Cardiac septum (tissue), 1 donor: ENCODE results near the gene SMIM33. TPM values are rescaled to one million over a fixed set of nuclear protein-coding genes. Genes with fewer than 3 reads are reported as not detected.

Experiments used
- DNase-seq: peaks from one replicate; pipeline ENCODE4 v3.0.0-alpha.2; 2020; ENCODE audit warnings: low spot score
- intact Hi-C: fragments of 100-400 bp; cut with DNase I; formaldehyde crosslinking; loops from one replicate; pipeline ENCODE4 v1.14.0; 2022
- total RNA-seq: library from RNA; stranded (reverse); fragmentation: NEBNext Ultra II Directional; extraction: Animal tissue kit (Norgen Biotek cat#: 25700); gene quantifications from one replicate; pipeline ENCODE4 v1.2.1, GENCODE V29; 2021
- donor health status: DM: no; HTN: no; CAD: no.

Gene SMIM33
- total RNA-seq, 1 donor from 2014 or later, result not detected

GRCh38 chr5:139454568-139455290, 16.1 kb upstream of the SMIM33 start:
- intact Hi-C loops, result no loop called here
- no peak for DNase-seq

GRCh38 chr5:139456776-139457175, 14.0 kb upstream of the SMIM33 start:
- intact Hi-C loops, result no loop called here
- no peak for DNase-seq

- DNase-seq, result no peak
- intact Hi-C loops, result no loop called here
Measured at GRCh38 chr5:139457241-139457640, 13.6 kb upstream of the SMIM33 start.

GRCh38 chr5:139457653-139458306, 13.0 kb upstream of the SMIM33 start:
- DNase-seq, result no peak
- intact Hi-C loops, result no loop called here

GRCh38 chr5:139458580-139459407, 12.0 kb upstream of the SMIM33 start:
- DNase-seq, result no peak
- intact Hi-C loops, result no loop called here

- intact Hi-C loops, result no loop called here
- peak; percentile 86 for DNase-seq
Measured at GRCh38 chr5:139459451-139459934, 11.3 kb upstream of the SMIM33 start.

- intact Hi-C loops, result no loop called here
- no peak for DNase-seq
Measured at GRCh38 chr5:139460455-139460854, 10.3 kb upstream of the SMIM33 start.

- intact Hi-C loops, result no loop called here
- DNase-seq, result no peak
Measured at GRCh38 chr5:139461176-139461575, 9.6 kb upstream of the SMIM33 start.

- no peak for DNase-seq
- intact Hi-C loops, result no loop called here
Measured at GRCh38 chr5:139461698-139462097, 9.1 kb upstream of the SMIM33 start.

GRCh38 chr5:139462586-139463276, 8.1 kb upstream of the SMIM33 start, which contains the start of gene ECSCR:
TSS of gene ECSCR (minus strand) at chr5:139462743. CDS start at chr5:139462670, 73 bp downstream.
- DNase-seq, result no peak
- intact Hi-C loops, result no loop called here

- intact Hi-C loops, result no loop called here
- DNase-seq, result no peak
Measured at GRCh38 chr5:139468421-139468931, 2.3 kb upstream of the SMIM33 start.

- DNase-seq, result no peak
- intact Hi-C loops, result no loop called here
Measured at GRCh38 chr5:139472386-139473030, 1.7 kb downstream of the SMIM33 start.

- no peak for DNase-seq
- intact Hi-C loops, result no loop called here
Measured at GRCh38 chr5:139473105-139473504, 2.3 kb downstream of the SMIM33 start.

GRCh38 chr5:139473565-139473964, 2.8 kb downstream of the SMIM33 start:
- DNase-seq, result no peak

GRCh38 chr5:139474890-139475791, 4.3 kb downstream of the SMIM33 start:
- DNase-seq, result no peak
- intact Hi-C loops, result no loop called here

More at GRCh38 chr5:139473565-139473964, 2.8 kb downstream of the SMIM33 start:
- intact Hi-C loops, result no loop called here

GRCh38 chr5:139475865-139476617, 5.2 kb downstream of the SMIM33 start:
- intact Hi-C loops, result no loop called here
- no peak for DNase-seq
